K562 (cell line): ENCODE measurements around the gene CLDN15. TPM values are rescaled to one million over a fixed set of nuclear protein-coding genes. Genes with fewer than 3 reads are reported as not detected.

ENCODE experiments used
- DDX20 ChIP-seq: fragments of 450-650 bp; IDR thresholded peaks from 2 replicates; pipeline ENCODE4 v1.6.1; 2016; ENCODE audit warnings: missing genetic modification characterization, low read depth, mild to moderate bottlenecking, missing compliant biosample characterization, moderate library complexity
- LARP7 ChIP-seq: fragments of 450-650 bp; IDR thresholded peaks from 2 replicates; pipeline ENCODE4 v1.6.1; 2016
- MCM5 ChIP-seq: fragments of 450-650 bp; IDR thresholded peaks from 2 replicates; pipeline ENCODE4 v1.6.1; 2016; ENCODE audit warnings: low read depth
- MEIS2 ChIP-seq: fragments of 450-650 bp; IDR thresholded peaks from 2 replicates; pipeline ENCODE4 v1.6.1; 2014; ENCODE audit warnings: mild to moderate bottlenecking; ENCODE audit not compliant: partially characterized antibody
- PTBP1 ChIP-seq: fragments of 200-400 bp; formaldehyde crosslinking; IDR thresholded peaks from 2 replicates; pipeline ENCODE4 v1.6.1; 2017; ENCODE audit warnings: low read depth, low read length
- TAF9B ChIP-seq: fragments of 450-650 bp; IDR thresholded peaks from 2 replicates; pipeline ENCODE4 v1.6.1; 2018; ENCODE audit warnings: mild to moderate bottlenecking; ENCODE audit not compliant: partially characterized antibody
- TAL1 ChIP-seq: fragments of 450-650 bp; IDR thresholded peaks from 2 replicates; pipeline ENCODE4 v1.6.1; 2016; ENCODE audit warnings: mild to moderate bottlenecking
- ZFP36 ChIP-seq: fragments of 150-350 bp; IDR thresholded peaks from 2 replicates; pipeline ENCODE4 v1.6.1; 2018; ENCODE audit warnings: low read length, low read depth; ENCODE audit not compliant: partially characterized antibody
- ZKSCAN3 ChIP-seq: fragments of 250-450 bp; sonication (Bioruptor Pico); IDR thresholded peaks from 2 replicates; pipeline ENCODE4 v1.4.0; 2020
- ZNF436 ChIP-seq: fragments of 250-450, 450-650 bp; sonication (Bioruptor Pico); formaldehyde crosslinking; IDR thresholded peaks from 2 replicates; pipeline ENCODE4 v1.7.0; 2020; ENCODE audit warnings: mild to moderate bottlenecking
- ZNF766 ChIP-seq: fragments of 200-800 bp; sonication (Bioruptor generic); conservative IDR thresholded peaks from 2 replicates; pipeline ENCODE4 v1.6.1; 2016; ENCODE audit warnings: missing genetic modification characterization, missing compliant biosample characterization
- polyA plus RNA-seq, 8 experiments: library from polyadenylated mRNA; depleted of rRNA in 4 of 8; stranded (reverse) in 5 of 8; unstranded in 3 of 8; fragments of >200 nt; fragmentation: Nextera tagmentation in 2 of 8; fragmentation: Illumina TruSeq in 1 of 8; extraction: Ambion mirVana in 2 of 8; extraction: Trizol in 1 of 8; gene quantifications; 2 replicates each; pipeline versions ENCODE4 v1.2.1 to v1.2.3, GENCODE V29; 2011 to 2014; ENCODE audit warnings: inconsistent platforms in 1 of 8, missing spikeins in 1 of 8
- total RNA-seq, 7 experiments: library from RNA; depleted of rRNA in 6 of 7; stranded (reverse); fragments of >200 nt in 6 of 7; fragmentation: Illumina TruSeq in 2 of 7; extraction: Trizol in 2 of 7; gene quantifications; 2 replicates each; pipeline versions ENCODE4 v1.2.1 to v1.2.3, GENCODE V29; 2011 to 2021; ENCODE audit warnings: low replicate concordance in 1 of 7
- TF ChIP-seq, protein P1 (sequence below): fragments of 450-650 bp; IDR thresholded peaks from 2 replicates; pipeline ENCODE4 v1.6.1; 2018; ENCODE audit warnings: mild to moderate bottlenecking, low read depth; ENCODE audit not compliant: partially characterized antibody
- TF ChIP-seq, protein P2 (sequence below): fragments of 450-650 bp; formaldehyde crosslinking; IDR thresholded peaks from 2 replicates; pipeline ENCODE4 v1.4.0; 2022; ENCODE audit warnings: missing genetic modification characterization
- TF ChIP-seq, protein P3 (sequence below): fragments of 450-650 bp; IDR thresholded peaks from one replicate; pipeline ENCODE4 v1.6.1; 2018; ENCODE audit warnings: mild to moderate bottlenecking, moderate library complexity; ENCODE audit not compliant: partially characterized antibody
- TF ChIP-seq, protein P4 (sequence below): fragments of 250-450 bp; sonication (Bioruptor Pico); IDR thresholded peaks from 2 replicates; pipeline ENCODE4 v1.4.0; 2020; ENCODE audit warnings: borderline replicate concordance
- TF ChIP-seq, protein P5 (sequence below): sonication (generic); formaldehyde crosslinking; IDR thresholded peaks from 2 replicates; pipeline ENCODE4 v1.8.1; 2023; ENCODE audit warnings: mild to moderate bottlenecking, missing genetic modification reagents
- TF ChIP-seq, protein P6 (sequence below): fragments of 250-450 bp; sonication (Bioruptor Pico); IDR thresholded peaks from 2 replicates; pipeline ENCODE4 v1.8.0; 2021; ENCODE audit warnings: borderline replicate concordance, mild to moderate bottlenecking, moderate library complexity; ENCODE audit not compliant: poor library complexity, severe bottlenecking
- TF ChIP-seq, protein P7 (sequence below): fragments of 450-650 bp; conservative IDR thresholded peaks from 2 replicates; pipeline ENCODE4 v1.6.1; 2016; ENCODE audit warnings: missing genetic modification characterization, low read depth, mild to moderate bottlenecking, missing compliant biosample characterization, moderate library complexity

Gene CLDN15
- total and polyA plus RNA-seq, 9 of the 15 experiments (the other 6 are each of a cell fraction or from before 2014, with no cell fraction given), result 0.32 to 14.5 (median 7.4) TPM

DNA sequence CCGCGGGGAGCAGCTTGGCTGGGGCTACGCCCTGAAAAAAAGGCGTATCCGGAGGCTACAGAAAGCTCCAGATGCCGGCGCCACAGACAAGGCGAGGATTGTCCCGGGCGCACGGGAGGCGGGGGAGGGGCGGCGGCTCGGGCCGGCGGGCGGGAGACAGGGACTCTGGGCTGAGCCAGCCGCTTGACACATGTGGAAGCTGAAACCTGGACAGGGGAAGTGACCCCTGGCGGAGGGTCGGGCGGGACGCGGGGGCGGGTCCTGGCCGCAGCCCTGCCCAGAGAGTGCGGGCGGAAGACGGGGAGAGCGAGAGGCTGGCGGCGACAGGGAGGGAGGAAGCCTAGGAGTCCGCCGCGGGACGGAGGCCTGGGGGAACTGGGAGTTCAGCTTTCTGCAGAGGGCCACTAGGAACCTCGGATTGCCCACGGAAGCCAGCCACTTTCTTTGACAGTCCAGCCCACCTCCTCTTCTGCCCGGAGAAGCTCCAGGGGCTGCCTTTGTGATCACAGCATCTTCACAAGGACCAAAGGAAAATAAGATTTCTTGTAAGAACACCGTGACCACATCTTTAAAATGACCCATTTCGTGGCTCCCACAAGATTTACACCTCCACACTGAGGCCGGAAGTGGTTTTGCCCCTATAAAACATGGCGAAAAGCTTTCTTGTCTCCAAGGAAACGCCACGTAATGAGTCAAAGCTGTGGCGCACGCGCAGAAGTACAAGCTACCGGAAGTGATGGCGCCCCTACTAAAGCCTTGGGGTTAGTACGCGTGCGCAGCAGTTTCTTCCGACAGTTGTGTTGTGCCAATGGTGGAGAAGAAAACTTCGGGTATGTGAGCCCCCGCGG, 20.0 kb downstream of the CLDN15 start, which contains the start of the genes PLOD3 and ZNHIT1 (continued):
- TF ChIP-seq DDX20 (tag) (no peak), TAL1 (no peak), PTBP1 (no peak), ZNF766 (CRISPR knock-in tag) (no peak; the same call in 1 of the 2 replicates), MCM5 (no peak), TAF9B (no peak), ZNF436 (no peak), ZFP36 (peak; percentile 18), LARP7 (no peak), MEIS2 (peak; percentile 91), ZKSCAN3 (CRISPR knock-in tag) (no peak)
- TF ChIP-seq, protein P1, sequence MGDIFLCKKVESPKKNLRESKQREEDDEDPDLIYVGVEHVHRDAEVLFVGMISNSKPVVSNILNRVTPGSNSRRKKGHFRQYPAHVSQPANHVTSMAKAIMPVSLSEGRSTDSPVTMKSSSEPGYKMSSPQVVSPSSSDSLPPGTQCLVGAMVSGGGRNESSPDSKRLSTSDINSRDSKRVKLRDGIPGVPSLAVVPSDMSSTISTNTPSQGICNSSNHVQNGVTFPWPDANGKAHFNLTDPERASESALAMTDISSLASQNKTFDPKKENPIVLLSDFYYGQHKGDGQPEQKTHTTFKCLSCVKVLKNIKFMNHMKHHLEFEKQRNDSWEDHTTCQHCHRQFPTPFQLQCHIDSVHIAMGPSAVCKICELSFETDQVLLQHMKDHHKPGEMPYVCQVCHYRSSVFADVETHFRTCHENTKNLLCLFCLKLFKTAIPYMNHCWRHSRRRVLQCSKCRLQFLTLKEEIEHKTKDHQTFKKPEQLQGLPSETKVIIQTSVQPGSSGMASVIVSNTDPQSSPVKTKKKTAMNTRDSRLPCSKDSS, result no peak
- TF ChIP-seq, protein P2, sequence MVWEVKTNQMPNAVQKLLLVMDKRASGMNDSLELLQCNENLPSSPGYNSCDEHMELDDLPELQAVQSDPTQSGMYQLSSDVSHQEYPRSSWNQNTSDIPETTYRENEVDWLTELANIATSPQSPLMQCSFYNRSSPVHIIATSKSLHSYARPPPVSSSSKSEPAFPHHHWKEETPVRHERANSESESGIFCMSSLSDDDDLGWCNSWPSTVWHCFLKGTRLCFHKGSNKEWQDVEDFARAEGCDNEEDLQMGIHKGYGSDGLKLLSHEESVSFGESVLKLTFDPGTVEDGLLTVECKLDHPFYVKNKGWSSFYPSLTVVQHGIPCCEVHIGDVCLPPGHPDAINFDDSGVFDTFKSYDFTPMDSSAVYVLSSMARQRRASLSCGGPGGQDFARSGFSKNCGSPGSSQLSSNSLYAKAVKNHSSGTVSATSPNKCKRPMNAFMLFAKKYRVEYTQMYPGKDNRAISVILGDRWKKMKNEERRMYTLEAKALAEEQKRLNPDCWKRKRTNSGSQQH (CRISPR knock-in tag), result 0 out of 2 replicates have a peak, but pooled peaks have one; percentile 21
- TF ChIP-seq, protein P3, sequence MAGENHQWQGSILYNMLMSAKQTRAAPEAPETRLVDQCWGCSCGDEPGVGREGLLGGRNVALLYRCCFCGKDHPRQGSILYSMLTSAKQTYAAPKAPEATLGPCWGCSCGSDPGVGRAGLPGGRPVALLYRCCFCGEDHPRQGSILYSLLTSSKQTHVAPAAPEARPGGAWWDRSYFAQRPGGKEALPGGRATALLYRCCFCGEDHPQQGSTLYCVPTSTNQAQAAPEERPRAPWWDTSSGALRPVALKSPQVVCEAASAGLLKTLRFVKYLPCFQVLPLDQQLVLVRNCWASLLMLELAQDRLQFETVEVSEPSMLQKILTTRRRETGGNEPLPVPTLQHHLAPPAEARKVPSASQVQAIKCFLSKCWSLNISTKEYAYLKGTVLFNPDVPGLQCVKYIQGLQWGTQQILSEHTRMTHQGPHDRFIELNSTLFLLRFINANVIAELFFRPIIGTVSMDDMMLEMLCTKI, result no peak
- TF ChIP-seq, protein P4, sequence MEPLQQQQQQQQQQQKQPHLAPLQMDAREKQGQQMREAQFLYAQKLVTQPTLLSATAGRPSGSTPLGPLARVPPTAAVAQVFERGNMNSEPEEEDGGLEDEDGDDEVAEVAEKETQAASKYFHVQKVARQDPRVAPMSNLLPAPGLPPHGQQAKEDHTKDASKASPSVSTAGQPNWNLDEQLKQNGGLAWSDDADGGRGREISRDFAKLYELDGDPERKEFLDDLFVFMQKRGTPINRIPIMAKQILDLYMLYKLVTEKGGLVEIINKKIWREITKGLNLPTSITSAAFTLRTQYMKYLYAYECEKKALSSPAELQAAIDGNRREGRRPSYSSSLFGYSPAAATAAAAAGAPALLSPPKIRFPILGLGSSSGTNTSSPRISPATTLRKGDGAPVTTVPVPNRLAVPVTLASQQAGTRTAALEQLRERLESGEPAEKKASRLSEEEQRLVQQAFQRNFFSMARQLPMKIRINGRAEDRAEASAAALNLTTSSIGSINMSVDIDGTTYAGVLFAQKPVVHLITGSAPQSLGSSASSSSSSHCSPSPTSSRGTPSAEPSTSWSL, result peak; percentile 54; the same call in 1 of the 2 replicates
- TF ChIP-seq, protein P5, sequence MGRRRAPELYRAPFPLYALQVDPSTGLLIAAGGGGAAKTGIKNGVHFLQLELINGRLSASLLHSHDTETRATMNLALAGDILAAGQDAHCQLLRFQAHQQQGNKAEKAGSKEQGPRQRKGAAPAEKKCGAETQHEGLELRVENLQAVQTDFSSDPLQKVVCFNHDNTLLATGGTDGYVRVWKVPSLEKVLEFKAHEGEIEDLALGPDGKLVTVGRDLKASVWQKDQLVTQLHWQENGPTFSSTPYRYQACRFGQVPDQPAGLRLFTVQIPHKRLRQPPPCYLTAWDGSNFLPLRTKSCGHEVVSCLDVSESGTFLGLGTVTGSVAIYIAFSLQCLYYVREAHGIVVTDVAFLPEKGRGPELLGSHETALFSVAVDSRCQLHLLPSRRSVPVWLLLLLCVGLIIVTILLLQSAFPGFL (CRISPR knock-in tag), result no peak
- TF ChIP-seq, protein P6, sequence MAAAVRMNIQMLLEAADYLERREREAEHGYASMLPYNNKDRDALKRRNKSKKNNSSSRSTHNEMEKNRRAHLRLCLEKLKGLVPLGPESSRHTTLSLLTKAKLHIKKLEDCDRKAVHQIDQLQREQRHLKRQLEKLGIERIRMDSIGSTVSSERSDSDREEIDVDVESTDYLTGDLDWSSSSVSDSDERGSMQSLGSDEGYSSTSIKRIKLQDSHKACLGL (CRISPR knock-in tag), result no peak
- TF ChIP-seq, protein P7, sequence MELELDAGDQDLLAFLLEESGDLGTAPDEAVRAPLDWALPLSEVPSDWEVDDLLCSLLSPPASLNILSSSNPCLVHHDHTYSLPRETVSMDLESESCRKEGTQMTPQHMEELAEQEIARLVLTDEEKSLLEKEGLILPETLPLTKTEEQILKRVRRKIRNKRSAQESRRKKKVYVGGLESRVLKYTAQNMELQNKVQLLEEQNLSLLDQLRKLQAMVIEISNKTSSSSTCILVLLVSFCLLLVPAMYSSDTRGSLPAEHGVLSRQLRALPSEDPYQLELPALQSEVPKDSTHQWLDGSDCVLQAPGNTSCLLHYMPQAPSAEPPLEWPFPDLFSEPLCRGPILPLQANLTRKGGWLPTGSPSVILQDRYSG (tag), result no peak
